Measurements from ENCODE around the gene AP1B1.

Gene AP1B1

DNA sequence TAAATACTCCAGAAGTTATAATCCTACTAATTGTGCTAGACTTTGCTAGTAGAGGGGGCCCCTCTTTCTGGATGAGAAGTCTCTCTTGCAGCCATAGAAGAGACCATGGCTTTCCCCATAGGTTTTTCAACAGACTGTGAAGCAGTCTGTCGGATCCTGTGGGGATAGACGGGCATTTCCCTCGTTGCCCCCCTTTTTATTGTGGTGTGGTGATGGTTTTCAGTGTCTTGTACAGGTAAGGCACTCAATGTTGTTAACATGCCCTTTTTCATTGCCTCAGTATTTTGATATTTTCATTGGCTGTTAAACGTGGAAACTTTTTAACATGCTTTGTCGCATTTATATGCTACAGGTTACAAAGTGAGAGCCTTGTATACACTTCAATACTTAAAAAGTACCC is 98.3 kb downstream of the AP1B1 start:
- DNase-seq, result no peak

DNA sequence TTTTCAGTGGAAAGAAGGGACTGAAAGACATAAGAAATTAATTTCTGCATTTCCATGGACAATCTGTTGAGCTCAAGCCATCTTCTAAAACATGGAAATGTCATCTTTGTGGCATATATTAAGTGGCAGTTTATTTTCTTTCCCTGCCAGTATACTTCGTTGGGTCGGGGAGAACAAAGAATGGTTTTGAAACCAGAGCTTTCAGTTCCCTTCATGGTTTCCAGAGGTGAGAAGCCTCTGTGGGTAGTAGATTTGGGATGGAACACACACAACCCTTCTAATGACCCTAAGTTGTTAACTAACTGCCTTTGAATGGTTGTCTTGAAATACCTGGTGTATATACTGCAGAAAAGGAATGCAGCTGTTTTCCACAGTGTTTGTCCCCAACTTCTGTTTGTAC is 99.5 kb downstream of the AP1B1 start:
- DNase-seq, result no peak

DNA sequence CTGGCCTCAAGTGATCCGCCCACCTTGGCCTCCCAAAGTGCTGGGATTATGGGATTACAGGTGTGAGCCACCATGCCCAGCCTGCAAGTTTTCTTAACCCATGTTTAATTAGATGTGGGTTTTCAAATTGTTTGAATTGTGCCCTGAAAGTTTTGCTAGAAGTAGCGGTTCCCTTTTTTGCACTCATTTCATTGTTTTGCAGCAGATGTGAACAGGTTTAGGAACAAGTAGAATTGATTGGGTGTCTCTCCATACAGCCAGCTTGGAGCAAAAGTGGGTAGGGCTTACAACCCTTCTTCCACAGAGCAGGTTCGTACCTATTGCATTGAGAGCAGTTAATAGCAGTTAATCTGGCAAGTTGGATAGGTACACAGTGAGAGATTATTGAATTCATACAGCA is 104.2 kb downstream of the AP1B1 start:
- no peak for DNase-seq

DNA sequence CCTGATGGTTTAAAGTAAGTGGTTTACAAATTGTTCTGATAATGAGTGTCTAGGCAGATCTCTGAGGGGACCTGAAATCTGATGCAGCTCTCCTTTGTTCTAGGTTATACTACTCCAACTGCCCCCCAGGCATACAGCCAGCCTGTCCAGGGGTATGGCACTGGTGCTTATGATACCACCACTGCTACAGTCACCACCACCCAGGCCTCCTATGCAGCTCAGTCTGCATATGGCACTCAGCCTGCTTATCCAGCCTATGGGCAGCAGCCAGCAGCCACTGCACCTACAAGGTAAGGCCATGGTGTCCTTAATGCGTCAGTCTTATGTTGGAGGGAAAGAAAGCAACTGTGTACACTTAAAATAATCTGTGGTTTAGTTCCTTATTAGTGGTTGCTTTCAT is 110.4 kb downstream of the AP1B1 start:
- no peak for DNase-seq
